ENCODE measurements around the gene MARCHF10.

DNA sequence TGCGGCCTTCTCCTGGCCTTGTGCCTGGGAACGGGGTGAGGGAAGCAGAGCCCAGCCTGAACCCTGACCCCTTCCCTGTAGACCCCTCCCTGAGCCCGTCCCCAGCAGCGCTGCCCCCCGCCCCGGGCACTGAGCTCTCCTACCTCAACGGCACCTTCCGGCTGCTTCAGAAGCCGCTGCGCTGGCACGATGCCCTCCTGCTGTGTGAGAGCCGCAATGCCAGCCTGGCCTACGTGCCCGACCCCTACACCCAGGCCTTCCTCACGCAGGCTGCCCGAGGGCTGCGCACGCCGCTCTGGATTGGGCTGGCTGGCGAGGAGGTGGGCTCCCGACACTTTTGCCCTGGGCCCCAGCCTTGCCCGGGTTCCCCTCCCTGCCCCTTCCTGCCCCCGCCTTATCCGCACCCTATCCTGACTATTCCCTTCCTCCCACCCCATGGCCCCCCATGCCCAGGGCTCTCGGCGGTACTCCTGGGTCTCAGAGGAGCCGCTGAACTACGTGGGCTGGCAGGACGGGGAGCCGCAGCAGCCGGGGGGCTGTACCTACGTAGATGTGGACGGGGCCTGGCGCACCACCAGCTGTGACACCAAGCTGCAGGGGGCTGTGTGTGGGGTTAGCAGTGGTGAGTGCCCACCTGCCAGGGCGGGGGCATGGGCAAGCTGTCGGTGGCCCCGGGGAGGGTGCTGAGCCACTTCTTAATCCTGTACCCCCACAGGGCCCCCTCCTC lies 118.5 kb downstream of the MARCHF10 start:
- TF ChIP-seq, protein P1, sequence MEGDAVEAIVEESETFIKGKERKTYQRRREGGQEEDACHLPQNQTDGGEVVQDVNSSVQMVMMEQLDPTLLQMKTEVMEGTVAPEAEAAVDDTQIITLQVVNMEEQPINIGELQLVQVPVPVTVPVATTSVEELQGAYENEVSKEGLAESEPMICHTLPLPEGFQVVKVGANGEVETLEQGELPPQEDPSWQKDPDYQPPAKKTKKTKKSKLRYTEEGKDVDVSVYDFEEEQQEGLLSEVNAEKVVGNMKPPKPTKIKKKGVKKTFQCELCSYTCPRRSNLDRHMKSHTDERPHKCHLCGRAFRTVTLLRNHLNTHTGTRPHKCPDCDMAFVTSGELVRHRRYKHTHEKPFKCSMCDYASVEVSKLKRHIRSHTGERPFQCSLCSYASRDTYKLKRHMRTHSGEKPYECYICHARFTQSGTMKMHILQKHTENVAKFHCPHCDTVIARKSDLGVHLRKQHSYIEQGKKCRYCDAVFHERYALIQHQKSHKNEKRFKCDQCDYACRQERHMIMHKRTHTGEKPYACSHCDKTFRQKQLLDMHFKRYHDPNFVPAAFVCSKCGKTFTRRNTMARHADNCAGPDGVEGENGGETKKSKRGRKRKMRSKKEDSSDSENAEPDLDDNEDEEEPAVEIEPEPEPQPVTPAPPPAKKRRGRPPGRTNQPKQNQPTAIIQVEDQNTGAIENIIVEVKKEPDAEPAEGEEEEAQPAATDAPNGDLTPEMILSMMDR (IDR thresholded peaks at IDR 0.05): no peak
- no peak for TF ChIP-seq POLR2AphosphoS5 (IDR thresholded peaks at IDR 0.05)
- no peak for TF ChIP-seq EP300 (IDR thresholded peaks at IDR 0.05; ENCODE audit: low read depth)

Data from transverse colon (tissue), 4 donors.